Lower leg skin (tissue), 4 donors: ENCODE measurements around the gene SLC7A4. TPM values are rescaled to one million over a fixed set of nuclear protein-coding genes. Genes with fewer than 3 reads are reported as not detected.

Experiments
- DNase-seq, 2 donors: peaks; one replicate each; pipeline ENCODE4 v3.0.0-alpha.2; 2019; ENCODE audit warnings: low spot score in 2 of 2
- H3K4me3 ChIP-seq: fragments of 200-600 bp; sonication (generic); 2 replicates; pipeline ENCODE4 v1.5.1; 2017; ENCODE audit warnings: mild to moderate bottlenecking, low read depth; ENCODE audit not compliant: poor library complexity, severe bottlenecking
- POLR2A ChIP-seq, 2 donors: fragments of 450-650 bp; IDR thresholded peaks; one replicate each; pipeline ENCODE4 v1.6.1; 2016 to 2017; ENCODE audit warnings: antibody characterized with exemption in 2 of 2, mild to moderate bottlenecking in 1 of 2, moderate library complexity in 1 of 2
- WGBS, 2 donors: methylation state at CpG; one replicate each; pipeline ENCODE4 v1.1.5; 2018; 5-methylcytosine and 5-hydroxymethylcytosine counted together
- intact Hi-C: fragments of 100-400 bp; cut with DNase I; formaldehyde crosslinking; loops from one replicate; pipeline ENCODE4 v1.15.0; 2023; ENCODE audit warnings: low total_unique reads
- total RNA-seq, 4 donors: library from RNA; depleted of rRNA; stranded (reverse); fragments of >200 nt; gene quantifications; one replicate each; pipeline ENCODE4 v1.1.0, GENCODE V29; 2016
- TF ChIP-seq, protein P1 (sequence below), 3 donors: fragments of 450-650 bp; IDR thresholded peaks; one replicate each; pipeline ENCODE4 v1.5.1; 2016; ENCODE audit warnings: antibody characterized with exemption in 3 of 3, mild to moderate bottlenecking in 3 of 3, moderate library complexity in 2 of 3

The SLC7A4 gene
- total RNA-seq, 4 donors from 2014 or later, result 1.5 to 4.5 (median 2.8) TPM

DNA sequence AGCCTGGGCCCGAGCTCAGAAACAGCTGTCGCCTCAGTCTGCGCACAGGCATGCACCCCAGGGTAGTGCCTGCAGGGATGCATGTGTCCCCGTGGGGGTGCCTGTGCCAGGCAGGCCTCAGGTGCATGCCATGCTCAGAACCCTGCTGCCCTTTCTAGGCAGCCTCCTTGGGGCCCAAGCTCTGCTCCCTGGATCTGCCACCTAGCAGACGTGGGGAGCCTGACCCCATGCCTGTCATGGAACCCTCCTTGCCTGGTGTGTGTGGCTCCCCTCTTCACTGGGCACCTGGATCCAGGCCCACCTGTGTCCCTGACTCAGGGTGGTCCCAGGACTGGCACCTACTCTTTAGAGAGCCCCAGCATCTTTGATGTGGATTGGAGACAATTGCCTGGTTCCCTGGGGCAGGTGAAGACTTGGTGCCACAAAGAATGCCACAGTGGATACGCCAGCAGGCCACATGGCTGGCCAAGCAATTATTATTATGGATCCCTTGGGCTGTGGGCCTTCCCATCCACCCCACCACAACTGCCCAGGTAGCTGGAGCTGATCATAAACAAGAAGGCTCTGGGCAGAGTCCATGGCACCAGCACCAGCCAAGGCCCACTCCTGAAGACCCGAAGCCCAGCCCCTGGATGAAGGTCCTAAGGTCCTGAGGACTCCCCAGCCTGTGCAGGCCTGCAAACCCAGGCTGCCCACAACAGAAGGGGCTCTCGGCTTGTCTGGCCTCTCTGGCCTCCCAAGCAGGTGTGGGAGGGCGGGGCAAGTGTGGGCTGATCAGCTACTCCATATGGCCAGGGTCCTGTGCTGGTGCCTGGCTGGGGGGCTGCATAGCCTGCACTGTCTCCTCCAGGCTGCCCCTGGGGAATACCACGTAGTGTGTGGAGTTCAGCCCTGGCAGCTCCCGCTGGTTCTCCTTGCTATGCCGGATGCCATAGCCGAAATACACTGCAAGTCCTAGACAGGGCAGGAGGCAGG, 3.8 kb downstream of the SLC7A4 start:
- no peak overlapping the region for H3K4me3 ChIP-seq
- no peak for DNase-seq
- no peak for TF ChIP-seq POLR2A (IDR thresholded peaks at IDR 0.05)
- TF ChIP-seq, protein P1, sequence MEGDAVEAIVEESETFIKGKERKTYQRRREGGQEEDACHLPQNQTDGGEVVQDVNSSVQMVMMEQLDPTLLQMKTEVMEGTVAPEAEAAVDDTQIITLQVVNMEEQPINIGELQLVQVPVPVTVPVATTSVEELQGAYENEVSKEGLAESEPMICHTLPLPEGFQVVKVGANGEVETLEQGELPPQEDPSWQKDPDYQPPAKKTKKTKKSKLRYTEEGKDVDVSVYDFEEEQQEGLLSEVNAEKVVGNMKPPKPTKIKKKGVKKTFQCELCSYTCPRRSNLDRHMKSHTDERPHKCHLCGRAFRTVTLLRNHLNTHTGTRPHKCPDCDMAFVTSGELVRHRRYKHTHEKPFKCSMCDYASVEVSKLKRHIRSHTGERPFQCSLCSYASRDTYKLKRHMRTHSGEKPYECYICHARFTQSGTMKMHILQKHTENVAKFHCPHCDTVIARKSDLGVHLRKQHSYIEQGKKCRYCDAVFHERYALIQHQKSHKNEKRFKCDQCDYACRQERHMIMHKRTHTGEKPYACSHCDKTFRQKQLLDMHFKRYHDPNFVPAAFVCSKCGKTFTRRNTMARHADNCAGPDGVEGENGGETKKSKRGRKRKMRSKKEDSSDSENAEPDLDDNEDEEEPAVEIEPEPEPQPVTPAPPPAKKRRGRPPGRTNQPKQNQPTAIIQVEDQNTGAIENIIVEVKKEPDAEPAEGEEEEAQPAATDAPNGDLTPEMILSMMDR (IDR thresholded peaks at IDR 0.05), result no peak
- WGBS, 2 donors, result 93 to 94% methylated on average over 3 to 11 of the region's 13 CpGs
- intact Hi-C loops, result loop anchor here (5.0 kb wide), 1 partner anchor 1684 kb away; no protein-coding TSS in a partner anchor

DNA sequence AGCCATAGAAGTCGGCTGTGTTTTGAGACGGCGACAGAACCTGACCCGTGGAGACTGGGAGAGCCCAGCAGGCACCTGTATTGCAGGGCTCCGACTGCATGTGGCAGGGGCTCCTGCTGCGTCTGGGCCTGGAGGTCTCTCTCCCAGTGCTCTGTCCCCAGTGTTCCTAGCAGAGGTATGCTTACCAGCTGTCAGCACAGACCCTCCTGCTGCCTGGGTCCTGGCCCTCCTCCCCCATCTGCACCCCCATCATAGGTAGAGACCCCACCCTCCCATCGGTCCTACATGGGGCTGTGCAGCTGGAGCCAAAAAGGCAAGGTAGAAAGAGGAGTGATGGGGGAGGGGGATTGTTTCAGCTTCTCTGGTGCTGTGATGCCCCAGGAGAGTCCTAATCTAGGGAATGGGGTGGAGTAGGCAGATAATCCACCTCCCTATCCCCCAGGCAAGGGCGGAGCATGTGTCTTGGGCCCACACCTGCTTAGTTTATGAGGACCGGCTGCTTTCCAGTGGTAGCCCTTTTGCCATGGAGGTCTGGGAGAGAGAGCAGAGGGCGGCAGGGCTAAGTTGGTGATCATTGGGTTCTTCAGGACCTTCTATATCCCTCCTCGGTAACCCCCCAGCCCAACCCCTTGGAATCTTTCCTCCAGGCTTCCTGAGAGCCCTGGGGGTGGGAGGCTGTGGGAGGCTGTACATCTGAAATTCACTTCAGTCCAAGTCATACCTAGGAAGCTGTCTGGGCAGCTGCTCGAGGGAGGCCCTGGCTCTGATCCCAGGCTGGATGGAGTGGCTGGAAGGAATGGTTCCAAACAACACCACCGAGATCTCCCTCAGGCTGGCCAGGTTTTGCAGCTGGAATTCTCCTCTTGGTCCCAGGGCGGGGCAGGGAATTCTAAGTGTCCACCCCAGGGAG, 5.3 kb downstream of the SLC7A4 start:
- TF ChIP-seq POLR2A (IDR thresholded peaks at IDR 0.05), result no peak
- TF ChIP-seq, protein P1 (IDR thresholded peaks at IDR 0.05), result no peak
- DNase-seq, result no peak
- no peak overlapping the region for H3K4me3 ChIP-seq
- intact Hi-C loops, result loop anchor here (5.0 kb wide), 1 partner anchor 1685 kb away; no protein-coding TSS in a partner anchor
- WGBS, 2 donors, result 62 to 68% methylated on average over 14 of the region's 14 CpGs

DNA sequence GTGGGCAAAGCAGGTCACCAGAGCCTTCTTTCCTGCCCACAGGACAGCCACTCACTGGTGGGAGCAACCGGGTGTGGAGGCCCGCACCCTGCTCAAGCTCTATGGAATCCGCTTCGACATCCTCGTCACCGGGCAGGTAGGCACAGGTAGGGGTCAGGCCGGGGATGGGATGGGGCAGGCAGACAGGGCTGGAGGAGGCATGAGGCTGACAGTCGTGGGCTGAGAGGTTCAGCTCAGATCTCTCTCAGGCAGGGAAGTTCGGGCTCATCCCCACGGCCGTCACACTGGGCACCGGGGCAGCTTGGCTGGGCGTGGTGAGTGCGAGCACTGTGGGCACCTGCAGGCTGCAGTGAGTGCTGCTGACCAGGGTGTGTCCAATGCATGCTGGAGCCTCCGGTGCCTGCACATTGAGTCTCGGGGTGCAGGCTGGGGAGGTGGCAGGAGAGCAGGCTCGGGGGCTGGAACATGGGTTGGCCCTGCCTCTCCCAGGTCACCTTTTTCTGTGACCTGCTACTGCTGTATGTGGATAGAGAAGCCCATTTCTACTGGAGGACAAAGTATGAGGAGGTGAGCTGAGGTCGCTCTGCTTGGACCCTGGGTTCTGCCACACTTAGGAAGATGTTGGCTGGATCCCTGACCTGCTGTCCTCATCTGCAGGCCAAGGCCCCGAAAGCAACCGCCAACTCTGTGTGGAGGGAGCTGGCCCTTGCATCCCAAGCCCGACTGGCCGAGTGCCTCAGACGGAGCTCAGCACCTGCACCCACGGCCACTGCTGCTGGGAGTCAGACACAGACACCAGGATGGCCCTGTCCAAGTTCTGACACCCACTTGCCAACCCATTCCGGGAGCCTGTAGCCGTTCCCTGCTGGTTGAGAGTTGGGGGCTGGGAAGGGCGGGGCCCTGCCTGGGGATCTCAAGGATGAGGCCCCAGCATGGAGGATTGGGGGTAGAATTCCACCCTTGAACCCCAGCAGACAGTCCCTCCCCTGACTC, 6.3 kb downstream of the SLC7A4 start:
- 75 to 79% methylated on average over 14 to 22 of the region's 27 CpGs for WGBS, 2 donors
- intact Hi-C loops, result loop anchor here (5.0 kb wide), 1 partner anchor 1686 kb away; no protein-coding TSS in a partner anchor
- TF ChIP-seq, protein P1 (IDR thresholded peaks at IDR 0.05), result no peak
- no peak for TF ChIP-seq POLR2A (IDR thresholded peaks at IDR 0.05)
- H3K4me3 ChIP-seq, result no peak overlapping the region
- no peak for DNase-seq

DNA sequence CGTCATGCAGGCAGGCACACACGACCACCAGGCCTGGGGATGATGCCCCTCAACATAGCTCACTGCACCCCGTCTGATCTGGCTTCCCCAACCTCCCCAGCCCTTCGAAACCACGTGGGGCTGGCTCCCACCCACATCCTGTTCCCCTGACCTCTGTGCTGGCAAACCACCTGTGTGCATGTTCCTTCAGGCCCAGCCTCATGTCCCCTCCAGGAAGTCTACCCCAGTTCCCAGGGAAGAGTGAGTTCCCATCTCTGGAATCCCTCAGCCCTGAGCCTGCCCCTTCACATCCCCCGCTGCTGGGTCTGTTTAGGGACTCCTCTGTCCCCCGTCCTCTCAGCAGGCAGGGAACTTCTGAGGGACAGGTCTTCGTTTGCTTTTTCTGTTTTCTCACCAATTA, 7.1 kb downstream of the SLC7A4 start:
- 52 to 54% methylated on average over 8 of the region's 8 CpGs for WGBS, 2 donors
- intact Hi-C loops, result loop anchor here (5.0 kb wide), 1 partner anchor 1687 kb away; no protein-coding TSS in a partner anchor
- no peak for TF ChIP-seq POLR2A (IDR thresholded peaks at IDR 0.05)
- TF ChIP-seq, protein P1 (IDR thresholded peaks at IDR 0.05), result no peak

More for the DNA sequence above, 7.1 kb downstream of the SLC7A4 start:
- DNase-seq, result no peak
- no peak overlapping the region for H3K4me3 ChIP-seq
